Ovary (tissue), 9 donors: ENCODE data around the gene LEPR. TPM values are rescaled to one million over a fixed set of nuclear protein-coding genes. Genes with fewer than 3 reads are reported as not detected.

Experiments
- DNase-seq, 5 donors: peaks; one replicate each; pipeline ENCODE4 v3.0.0-alpha.2; 2019 to 2020
- H3K27ac ChIP-seq, 2 donors: fragments of 200-600 bp; one replicate each; pipeline versions ENCODE4 v1.5.1 to v1.8.0; 2019 to 2022
- H3K27me3 ChIP-seq: fragments of 200-600 bp; one replicate; pipeline ENCODE4 v1.8.0; 2022
- H3K36me3 ChIP-seq: fragments of 200-600 bp; sonication (generic); one replicate; pipeline ENCODE4 v1.5.1; 2019
- H3K4me1 ChIP-seq: one replicate; pipeline ENCODE4 v1.8.1; 2013; ENCODE audit warnings: mild to moderate bottlenecking, moderate library complexity; ENCODE audit not compliant: insufficient read depth
- H3K4me3 ChIP-seq: fragments of 200-600 bp; sonication (generic); one replicate; pipeline ENCODE4 v1.5.1; 2017
- H3K9me3 ChIP-seq, 2 donors: fragments of 200-600 bp in 1 of 2; sonication (generic) in 1 of 2; one replicate each; pipeline versions ENCODE4 v1.5.1 to v1.8.1; 2013 to 2019; ENCODE audit warnings: mild to moderate bottlenecking in 1 of 2, moderate library complexity in 1 of 2
- EP300 ChIP-seq: sonication (generic); formaldehyde crosslinking; IDR thresholded peaks from one replicate; pipeline ENCODE4 v1.6.1; 2017; ENCODE audit warnings: antibody characterized with exemption
- POLR2A ChIP-seq: fragments of 450-650 bp; IDR thresholded peaks from one replicate; pipeline ENCODE4 v1.6.1; 2017; ENCODE audit warnings: antibody characterized with exemption, mild to moderate bottlenecking, moderate library complexity
- whole genome bisulfite sequencing, 3 donors: extraction: QIAGEN DNeasy Blood & Tissue Kit in 1 of 3; methylation state at CpG; one replicate each; pipeline versions ENCODE4 v1.1.5 to v1.1.7; 2013 to 2017; 5-methylcytosine and 5-hydroxymethylcytosine counted together
- intact Hi-C, 4 donors: fragments of 100-400 bp; cut with DNase I; formaldehyde crosslinking; loops; one replicate each; pipeline versions ENCODE4 v1.11.0 to v1.15.1; 2022 to 2023
- polyA plus RNA-seq, 2 donors: library from polyadenylated mRNA; stranded (reverse); fragments of 200-250 nt in 1 of 2; fragments of 350-450 nt in 1 of 2; fragmentation: Illumina TruSeq in 1 of 2; extraction: RNeasy Lipid Tissue Mini Kit (QIAGEN cat#74804) in 1 of 2; gene quantifications; one replicate each; pipeline ENCODE4 v1.2.3, GENCODE V29; 2013 to 2014
- total RNA-seq, 7 donors: library from RNA; depleted of rRNA in 2 of 7; stranded (reverse); fragments of >200 nt in 2 of 7; fragmentation: NEBNext Ultra II Directional in 3 of 7; extraction: Animal tissue kit (Norgen Biotek cat#: 25700) in 3 of 7; gene quantifications; one replicate each; pipeline versions ENCODE4 v1.1.0 to v1.2.4, GENCODE V29; 2016 to 2023
- TF ChIP-seq, protein P1 (sequence below), 3 donors: fragments of 450-650 bp in 2 of 3; fragments of 200-600 bp in 1 of 3; IDR thresholded peaks; one replicate each; pipeline versions ENCODE4 v1.5.1 to v1.8.0; 2016 to 2022; ENCODE audit warnings: antibody characterized with exemption in 3 of 3, mild to moderate bottlenecking in 1 of 3
- donor health status: DM: no; HTN: no; CAD: no; lungs with moderate emphysema.
- donor health status: DM: no; HTN: no; CAD: no.
- donor health status: Bipolar disorder and iron deficiency.
- donor health status: DM: yes; HTN: yes; CAD: no.
- donor health status: DM: no; HTN: no; CAD: no.
- donor health status: DM: yes; HTN: yes; CAD: no.

Gene LEPR
- total and polyA plus RNA-seq, 9 donors, result 21.2 to 108 (median 29.2) TPM

DNA sequence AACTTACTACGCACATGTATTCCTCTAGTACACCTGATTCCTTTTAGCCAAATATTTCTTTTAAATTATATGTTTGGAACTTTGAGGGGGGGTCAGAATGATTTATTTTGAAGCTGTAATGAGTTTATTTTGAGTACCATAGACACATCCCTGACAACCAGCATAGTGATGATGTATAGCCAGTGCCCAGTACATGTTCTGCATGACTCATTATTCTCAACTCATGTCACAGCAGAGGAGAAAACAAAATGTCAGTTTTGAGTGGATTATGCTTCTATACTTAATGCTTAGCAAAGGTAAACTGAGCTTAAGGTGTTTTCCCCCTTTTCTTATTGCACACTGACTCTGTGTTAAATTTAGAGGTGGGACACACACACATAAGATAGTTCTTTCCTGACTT, 22.4 kb upstream of the LEPR start:
- Histone ChIP-seq H3K9me3 (no peaks in the 10 kb centered on the region), H3K27ac (no peak overlapping the region), H3K36me3 (no peaks in the 10 kb centered on the region), H3K4me1 (no peaks in the 10 kb centered on the region), H3K27me3 (no peaks in the 10 kb centered on the region), H3K4me3 (no peak overlapping the region)
- TF ChIP-seq, protein P1, sequence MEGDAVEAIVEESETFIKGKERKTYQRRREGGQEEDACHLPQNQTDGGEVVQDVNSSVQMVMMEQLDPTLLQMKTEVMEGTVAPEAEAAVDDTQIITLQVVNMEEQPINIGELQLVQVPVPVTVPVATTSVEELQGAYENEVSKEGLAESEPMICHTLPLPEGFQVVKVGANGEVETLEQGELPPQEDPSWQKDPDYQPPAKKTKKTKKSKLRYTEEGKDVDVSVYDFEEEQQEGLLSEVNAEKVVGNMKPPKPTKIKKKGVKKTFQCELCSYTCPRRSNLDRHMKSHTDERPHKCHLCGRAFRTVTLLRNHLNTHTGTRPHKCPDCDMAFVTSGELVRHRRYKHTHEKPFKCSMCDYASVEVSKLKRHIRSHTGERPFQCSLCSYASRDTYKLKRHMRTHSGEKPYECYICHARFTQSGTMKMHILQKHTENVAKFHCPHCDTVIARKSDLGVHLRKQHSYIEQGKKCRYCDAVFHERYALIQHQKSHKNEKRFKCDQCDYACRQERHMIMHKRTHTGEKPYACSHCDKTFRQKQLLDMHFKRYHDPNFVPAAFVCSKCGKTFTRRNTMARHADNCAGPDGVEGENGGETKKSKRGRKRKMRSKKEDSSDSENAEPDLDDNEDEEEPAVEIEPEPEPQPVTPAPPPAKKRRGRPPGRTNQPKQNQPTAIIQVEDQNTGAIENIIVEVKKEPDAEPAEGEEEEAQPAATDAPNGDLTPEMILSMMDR (IDR thresholded peaks at IDR 0.05), result no peak
- no peak for TF ChIP-seq EP300
- TF ChIP-seq POLR2A, result no peak
- DNase-seq, result no peak
- 91 to 97% (median 96%) methylated on average over 1 of the region's 1 CpG for WGBS, 3 donors
- intact Hi-C loops, result no loop called here

DNA sequence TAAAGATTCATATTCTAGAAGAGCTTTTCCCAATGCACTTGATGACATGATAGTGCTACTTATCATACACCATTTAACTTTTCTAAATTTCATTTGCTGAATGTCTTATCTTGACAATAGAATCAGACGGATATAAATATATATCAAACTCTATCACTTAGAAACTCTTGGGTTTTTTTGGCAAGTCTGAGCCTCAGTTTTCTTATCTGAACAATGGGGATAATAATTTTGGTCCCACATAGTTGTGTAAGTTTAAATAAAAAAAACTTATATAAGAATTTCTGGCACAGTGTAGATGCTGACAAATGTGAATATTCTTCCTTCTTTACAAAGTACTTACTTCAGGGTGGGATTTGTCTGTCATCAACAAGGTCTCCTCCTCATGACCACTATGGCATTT, 21.5 kb upstream of the LEPR start:
- Histone ChIP-seq H3K27me3 (no peaks in the 10 kb centered on the region), H3K27ac (no peak overlapping the region), H3K4me3 (no peak overlapping the region), H3K9me3 (no peaks in the 10 kb centered on the region), H3K4me1 (no peaks in the 10 kb centered on the region), H3K36me3 (no peaks in the 10 kb centered on the region)
- WGBS, 3 donors, result 77 to 87% (median 78%) methylated on average over 1 of the region's 1 CpG
- no peak for TF ChIP-seq POLR2A
- TF ChIP-seq, protein P1 (IDR thresholded peaks at IDR 0.05), result no peak
- no peak for TF ChIP-seq EP300
- DNase-seq, result no peak
- intact Hi-C loops, result no loop called here

- Histone ChIP-seq H3K4me3 (no peak overlapping the region), H3K36me3 (no peaks in the 10 kb centered on the region), H3K27me3 (no peaks in the 10 kb centered on the region), H3K27ac (no peak overlapping the region), H3K9me3 (no peaks in the 10 kb centered on the region), H3K4me1 (no peaks in the 10 kb centered on the region)
- WGBS, 3 donors, result 62 to 77% (median 65%) methylated on average over 3 of the region's 3 CpGs
- intact Hi-C loops, result no loop called here
- TF ChIP-seq, protein P1 (IDR thresholded peaks at IDR 0.05), result no peak
- TF ChIP-seq POLR2A, result no peak
- no peak for TF ChIP-seq EP300
- no peak for DNase-seq
Observed at GRCh38 chr1:65401612-65402011, 18.9 kb upstream of the LEPR start.

GRCh38 chr1:65404941-65405340, 15.5 kb upstream of the LEPR start:
- no peaks in the 10 kb centered on the region for H3K4me1 ChIP-seq
- no peak overlapping the region for H3K4me3 ChIP-seq
- no peak for TF ChIP-seq POLR2A
- no peak for TF ChIP-seq EP300
- TF ChIP-seq, protein P1 (IDR thresholded peaks at IDR 0.05), result no peak
- no peaks in the 10 kb centered on the region for H3K27me3 ChIP-seq
- no peaks in the 10 kb centered on the region for H3K9me3 ChIP-seq
- no peaks in the 10 kb centered on the region for H3K36me3 ChIP-seq
- intact Hi-C loops, result no loop called here
- H3K27ac ChIP-seq, result no peak overlapping the region
- no peak for DNase-seq

- TF ChIP-seq, protein P1 (IDR thresholded peaks at IDR 0.05), result no peak
- no peak for TF ChIP-seq EP300
- no peak for TF ChIP-seq POLR2A
- intact Hi-C loops, result no loop called here
Observed at GRCh38 chr1:65407877-65408276, 12.6 kb upstream of the LEPR start.

More at GRCh38 chr1:65407877-65408276, 12.6 kb upstream of the LEPR start:
- no peak overlapping the region for H3K4me3 ChIP-seq
- no peak for DNase-seq
- WGBS, 3 donors, result 67 to 83% (median 78%) methylated on average over 2 of the region's 2 CpGs
- no peaks in the 10 kb centered on the region for H3K27me3 ChIP-seq
- no peaks in the 10 kb centered on the region for H3K4me1 ChIP-seq
- no peaks in the 10 kb centered on the region for H3K9me3 ChIP-seq
- no peak overlapping the region for H3K27ac ChIP-seq
- no peaks in the 10 kb centered on the region for H3K36me3 ChIP-seq
